ENCODE results near the gene SRSF1. TPM values are rescaled to one million over a fixed set of nuclear protein-coding genes. Genes with fewer than 3 reads are reported as not detected.

The SRSF1 gene
- total RNA-seq, 1 experiment from 2014 or later = 512 TPM

DNA sequence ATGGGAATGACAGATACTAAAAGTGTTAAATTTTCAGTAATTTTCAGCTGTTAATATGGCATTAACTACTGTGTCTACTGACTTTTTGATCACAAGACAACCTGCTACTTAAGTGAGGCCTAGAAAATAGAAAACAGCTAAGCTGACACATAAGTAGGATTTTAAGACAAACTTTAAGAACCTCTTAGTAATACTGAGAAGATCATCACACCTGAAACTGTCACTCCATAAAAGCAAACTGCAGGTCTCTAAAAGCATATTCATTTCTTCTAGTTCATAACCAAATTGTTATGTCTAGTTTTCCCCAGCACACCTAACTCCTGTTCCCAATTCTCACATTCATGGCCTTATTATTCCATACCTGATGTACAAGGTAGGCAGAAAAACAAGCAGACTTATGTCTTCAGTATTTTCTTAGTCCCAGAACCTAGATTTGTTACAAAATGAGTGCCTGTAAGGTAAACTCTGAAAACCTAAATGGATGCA, 8.0 kb downstream of the SRSF1 start:
- CTCF ChIA-PET = interaction anchor here (0.5 to 1.8 kb wide), 8 partner anchors 10 to 327 kb away, joined by 3 to 32 read pairs (median 6); partner anchors contain the start of gene VEZF1
- BruUV-seq (replicated peaks) = no TSS peak
- Histone ChIP-seq H3K27ac (ENCODE audit: low read depth, low read length, poor library complexity, severe bottlenecking) (no peak overlapping the region), H3K4me1 (ENCODE audit: insufficient read depth, low read length, poor library complexity, severe bottlenecking) (peaks cover 50% of the 10 kb centered on the region), H3K36me3 (ENCODE audit: insufficient read depth, low read length, poor library complexity, severe bottlenecking) (peaks cover 73% of the 10 kb centered on the region), H3K9me3 (ENCODE audit: low read depth, low read length, poor library complexity, severe bottlenecking) (no peaks in the 10 kb centered on the region), H3K4me3 (ENCODE audit: low read depth, low read length, poor library complexity, severe bottlenecking) (no peak overlapping the region), H3K27me3 (replicated peaks; ENCODE audit: insufficient read depth, low read depth, low read length, poor library complexity) (no peaks in the 10 kb centered on the region)
- no peak for TF ChIP-seq EZH2 (IDR thresholded peaks at IDR 0.05; ENCODE audit: borderline replicate concordance, low read depth, low read length, poor library complexity, severe bottlenecking)
- intact Hi-C loops (cut with micrococcal nuclease; ENCODE audit: unreplicated experiment) = loop anchor here (1.0 kb wide), 1 partner anchor 141 kb away; no protein-coding TSS in a partner anchor
- POLR2A ChIA-PET (ENCODE audit: low non-redundant PET) = no interaction called here
- DNase-seq (ENCODE audit: low spot score) = no peak

GRCh38 chr17:57997085-57997809, 9.8 kb downstream of the SRSF1 start:
- no peaks in the 10 kb centered on the region for H3K27me3 ChIP-seq (replicated peaks; ENCODE audit: insufficient read depth, low read depth, low read length, poor library complexity)
- no peak overlapping the region for H3K27ac ChIP-seq (ENCODE audit: low read depth, low read length, poor library complexity, severe bottlenecking)
- intact Hi-C loops (cut with micrococcal nuclease; ENCODE audit: unreplicated experiment) = no loop called here
- TF ChIP-seq, protein P1, sequence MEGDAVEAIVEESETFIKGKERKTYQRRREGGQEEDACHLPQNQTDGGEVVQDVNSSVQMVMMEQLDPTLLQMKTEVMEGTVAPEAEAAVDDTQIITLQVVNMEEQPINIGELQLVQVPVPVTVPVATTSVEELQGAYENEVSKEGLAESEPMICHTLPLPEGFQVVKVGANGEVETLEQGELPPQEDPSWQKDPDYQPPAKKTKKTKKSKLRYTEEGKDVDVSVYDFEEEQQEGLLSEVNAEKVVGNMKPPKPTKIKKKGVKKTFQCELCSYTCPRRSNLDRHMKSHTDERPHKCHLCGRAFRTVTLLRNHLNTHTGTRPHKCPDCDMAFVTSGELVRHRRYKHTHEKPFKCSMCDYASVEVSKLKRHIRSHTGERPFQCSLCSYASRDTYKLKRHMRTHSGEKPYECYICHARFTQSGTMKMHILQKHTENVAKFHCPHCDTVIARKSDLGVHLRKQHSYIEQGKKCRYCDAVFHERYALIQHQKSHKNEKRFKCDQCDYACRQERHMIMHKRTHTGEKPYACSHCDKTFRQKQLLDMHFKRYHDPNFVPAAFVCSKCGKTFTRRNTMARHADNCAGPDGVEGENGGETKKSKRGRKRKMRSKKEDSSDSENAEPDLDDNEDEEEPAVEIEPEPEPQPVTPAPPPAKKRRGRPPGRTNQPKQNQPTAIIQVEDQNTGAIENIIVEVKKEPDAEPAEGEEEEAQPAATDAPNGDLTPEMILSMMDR (conservative IDR thresholded peaks at IDR 0.05; ENCODE audit: low read depth, low read length) = no peak
- no peak for TF ChIP-seq EZH2 (IDR thresholded peaks at IDR 0.05; ENCODE audit: borderline replicate concordance, low read depth, low read length, poor library complexity, severe bottlenecking)
- peaks cover 55% of the 10 kb centered on the region for H3K36me3 ChIP-seq (ENCODE audit: insufficient read depth, low read length, poor library complexity, severe bottlenecking)
- no peaks in the 10 kb centered on the region for H3K9me3 ChIP-seq (ENCODE audit: low read depth, low read length, poor library complexity, severe bottlenecking)
- peaks cover 33% of the 10 kb centered on the region for H3K4me1 ChIP-seq (ENCODE audit: insufficient read depth, low read length, poor library complexity, severe bottlenecking)
- no TSS peak for BruUV-seq (replicated peaks)
- ChIA-PET POLR2A (ENCODE audit: low non-redundant PET) (interaction anchor here (0.5 to 0.6 kb wide), 2 partner anchors 9 to 42 kb away, joined by 3 read pairs; no protein-coding TSS in a partner anchor), CTCF (interaction anchor here (0.6 to 0.9 kb wide), 3 partner anchors 11 to 133 kb away, joined by 4 read pairs; no protein-coding TSS in a partner anchor)
- no peak overlapping the region for H3K4me3 ChIP-seq (ENCODE audit: low read depth, low read length, poor library complexity, severe bottlenecking)
- no peak for DNase-seq (ENCODE audit: low spot score)

DNA sequence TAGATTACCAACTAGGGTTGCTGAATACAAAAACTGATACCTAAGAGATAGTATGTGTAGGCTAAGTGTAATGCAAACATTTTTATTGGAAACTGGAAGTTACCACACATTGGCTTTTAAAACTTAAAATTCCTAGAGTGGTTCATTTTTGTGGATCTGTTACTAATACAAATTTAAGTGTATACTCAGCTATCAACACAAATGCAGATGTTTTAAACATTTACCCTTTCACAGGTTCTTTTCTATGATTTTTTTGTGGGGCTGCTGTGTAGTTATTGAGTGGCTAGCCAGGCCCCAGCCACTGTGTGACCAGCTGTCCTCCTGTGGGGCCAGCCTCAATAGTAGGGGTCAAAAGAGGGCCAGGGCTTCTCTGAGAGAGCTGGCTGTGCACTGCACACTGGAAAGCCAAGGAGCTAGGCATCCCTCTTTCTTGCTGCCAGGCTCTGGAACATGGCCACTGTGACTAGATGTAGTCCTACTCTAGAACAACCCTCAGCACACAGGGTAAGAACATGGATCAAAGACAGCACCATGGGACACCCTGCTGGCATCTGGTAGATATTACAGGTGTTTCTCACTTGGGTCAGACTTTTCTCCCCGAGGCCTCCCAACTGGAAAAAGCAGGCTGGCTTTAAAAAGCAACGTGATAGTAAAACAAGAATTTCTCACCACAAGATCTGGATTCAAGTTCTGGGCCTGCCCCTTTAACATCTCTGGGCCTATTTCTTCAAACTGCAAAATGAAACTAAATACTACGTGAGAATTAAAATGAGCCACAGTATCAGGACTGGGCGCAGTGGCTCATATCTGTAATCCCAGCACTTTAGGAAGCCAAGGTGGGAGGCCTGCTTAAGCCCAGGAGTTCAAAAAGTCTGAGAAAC, 11.7 kb downstream of the SRSF1 start:
- ChIA-PET POLR2A (ENCODE audit: low non-redundant PET) (interaction anchor here (0.6 to 1.5 kb wide), 2 partner anchors 11 to 483 kb away, joined by 3 to 5 read pairs; partner anchors contain the start of gene SRSF1), CTCF (no interaction called here)
- peak overlapping the region; percentile 7 for H3K27ac ChIP-seq (ENCODE audit: low read depth, low read length, poor library complexity, severe bottlenecking)
- DNase-seq (ENCODE audit: low spot score) = peak; percentile 88
- intact Hi-C loops (cut with micrococcal nuclease; ENCODE audit: unreplicated experiment) = loop anchor here (1.0 kb wide), 1 partner anchor 137 kb away; no protein-coding TSS in a partner anchor
- no peak overlapping the region for H3K4me3 ChIP-seq (ENCODE audit: low read depth, low read length, poor library complexity, severe bottlenecking)
- BruUV-seq (replicated peaks) = no TSS peak
- H3K4me1 ChIP-seq (ENCODE audit: insufficient read depth, low read length, poor library complexity, severe bottlenecking) = peaks cover 15% of the 10 kb centered on the region
- no peaks in the 10 kb centered on the region for H3K9me3 ChIP-seq (ENCODE audit: low read depth, low read length, poor library complexity, severe bottlenecking)
- H3K36me3 ChIP-seq (ENCODE audit: insufficient read depth, low read length, poor library complexity, severe bottlenecking) = peaks cover 36% of the 10 kb centered on the region
- TF ChIP-seq EZH2 (IDR thresholded peaks at IDR 0.05; ENCODE audit: borderline replicate concordance, low read depth, low read length, poor library complexity, severe bottlenecking) = no peak
- TF ChIP-seq, protein P1 (conservative IDR thresholded peaks at IDR 0.05; ENCODE audit: low read depth, low read length) = peak; percentile 62
- H3K27me3 ChIP-seq (replicated peaks; ENCODE audit: insufficient read depth, low read depth, low read length, poor library complexity) = no peaks in the 10 kb centered on the region
